ENCODE results near the gene BAIAP2.

Gene BAIAP2

DNA sequence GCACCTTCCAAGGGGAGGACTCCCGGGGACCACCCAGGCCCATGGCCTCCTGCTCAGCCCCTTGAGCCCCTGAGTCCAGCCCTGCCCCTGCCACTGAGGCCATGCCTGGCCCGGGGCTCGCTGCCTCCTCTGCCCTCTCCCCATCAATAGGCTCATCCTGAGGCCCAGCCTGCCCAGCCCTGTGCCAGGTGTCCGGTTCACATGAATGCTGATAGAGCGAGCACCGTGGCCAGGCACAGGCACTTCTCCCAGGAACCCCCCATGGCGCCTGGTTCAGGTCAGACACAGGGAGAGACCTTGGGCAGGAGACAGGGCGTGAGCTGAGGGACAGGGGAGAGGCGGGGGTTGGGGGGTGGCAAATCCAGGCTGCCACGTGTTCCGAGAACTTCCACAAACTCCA, 127.5 kb downstream of the BAIAP2 start:
- no peak overlapping the region for H3K4me3 ChIP-seq (ENCODE audit: low read depth, low read length)
- DNase-seq (ENCODE audit: low read depth) = no peak
- TF ChIP-seq CTCF (IDR thresholded peaks at IDR 0.05; ENCODE audit: control insufficient read depth, extremely low read depth, insufficient read depth) = no peak

- no peak overlapping the region for H3K4me3 ChIP-seq (ENCODE audit: low read depth, low read length)
- no peak for TF ChIP-seq CTCF (IDR thresholded peaks at IDR 0.05; ENCODE audit: control insufficient read depth, extremely low read depth, insufficient read depth)
- no peak for DNase-seq (ENCODE audit: low read depth)
Observed at GRCh38 chr17:81163051-81163695, 128.2 kb downstream of the BAIAP2 start.

DNA sequence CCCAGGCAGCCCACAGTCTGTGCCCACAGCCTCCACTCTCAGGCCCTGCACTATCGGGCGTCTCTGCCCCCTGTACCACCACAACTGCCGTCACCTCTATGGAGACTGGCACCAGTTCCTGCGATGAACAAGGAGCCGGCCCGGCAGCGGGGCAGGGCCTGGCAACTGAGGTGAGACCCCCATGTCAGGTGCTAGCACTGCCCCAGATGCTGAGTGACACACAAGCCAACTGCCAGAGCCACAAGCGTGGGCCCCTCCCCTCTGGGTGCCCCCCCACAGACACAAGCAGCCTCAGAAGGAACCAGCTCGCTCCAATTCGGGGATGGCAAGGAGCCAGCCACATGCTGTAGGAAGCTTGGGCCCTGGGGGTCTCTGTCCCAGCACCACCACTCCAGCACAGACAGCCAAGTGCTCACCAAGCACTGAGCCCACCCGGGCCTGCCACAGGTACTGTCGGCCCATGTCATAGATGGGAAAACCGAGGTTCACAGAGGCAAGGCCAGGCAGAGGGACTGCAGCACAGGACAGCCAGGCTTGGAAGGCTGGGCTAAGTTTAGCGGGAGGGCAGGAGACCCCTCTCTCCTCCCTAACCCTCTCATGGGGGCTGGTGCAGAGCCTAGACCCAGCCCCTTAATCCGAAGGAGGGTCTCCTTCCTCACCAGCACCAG, 128.9 kb downstream of the BAIAP2 start:
- no peak for TF ChIP-seq CTCF (IDR thresholded peaks at IDR 0.05; ENCODE audit: control insufficient read depth, extremely low read depth, insufficient read depth)
- no peak overlapping the region for H3K4me3 ChIP-seq (ENCODE audit: low read depth, low read length)
- no peak for DNase-seq (ENCODE audit: low read depth)

DNA sequence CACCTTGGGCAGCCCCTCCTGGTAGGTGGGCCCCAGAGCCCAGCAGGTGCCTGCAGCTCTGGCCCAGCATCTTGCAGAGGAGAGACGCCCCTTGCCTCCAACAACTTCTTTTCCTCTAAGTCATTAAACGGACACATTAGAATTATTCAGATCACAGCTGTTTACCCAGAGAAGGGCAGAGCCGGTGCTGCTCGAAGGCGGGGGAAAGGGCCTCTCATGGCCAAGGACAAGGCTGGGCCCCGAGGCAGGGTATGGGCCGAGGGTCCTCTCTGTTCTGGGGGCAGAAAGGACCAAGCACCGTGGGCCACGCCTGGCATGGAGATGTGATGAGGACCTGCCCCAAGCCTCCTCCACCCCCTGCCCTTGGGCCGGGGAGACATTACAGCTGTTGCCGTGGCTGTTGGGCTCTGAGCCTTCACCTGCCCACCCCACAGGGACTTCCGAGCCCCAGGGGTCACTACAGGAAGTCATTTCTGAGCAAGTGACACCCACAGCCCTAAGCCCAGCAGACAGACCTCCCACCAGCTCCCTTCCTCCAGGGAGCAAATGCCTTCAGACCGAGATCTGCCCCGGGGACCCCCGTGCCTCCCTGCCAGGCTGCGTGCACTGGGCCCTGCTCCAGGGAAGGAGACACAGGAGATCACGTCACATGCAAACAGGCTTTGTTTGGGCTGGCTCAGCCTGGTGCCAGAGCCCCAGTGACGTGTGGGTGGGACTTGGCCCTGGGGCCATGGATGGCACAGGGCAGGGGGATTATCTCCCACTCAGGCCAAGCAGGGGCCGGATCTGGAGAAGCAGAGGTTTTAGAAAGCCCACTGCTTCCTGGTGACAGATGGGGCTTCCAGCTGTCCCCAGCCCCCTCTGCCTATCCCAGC, 129.7 kb downstream of the BAIAP2 start:
- TF ChIP-seq CTCF (IDR thresholded peaks at IDR 0.05; ENCODE audit: control insufficient read depth, extremely low read depth, insufficient read depth) = no peak
- H3K4me3 ChIP-seq (ENCODE audit: low read depth, low read length) = no peak overlapping the region
- no peak for DNase-seq (ENCODE audit: low read depth)

GRCh38 chr17:81165246-81166032, 130.5 kb downstream of the BAIAP2 start, which contains the start of gene PVALEF:
Gene PVALEF, plus strand, starts transcription at chr17:81165507. Its CDS starts 15,720 bp downstream, at chr17:81181227.
- H3K4me3 ChIP-seq (ENCODE audit: low read depth, low read length) = no peak within 1 kb of the TSS
- no peak for DNase-seq (ENCODE audit: low read depth)
- TF ChIP-seq CTCF (IDR thresholded peaks at IDR 0.05; ENCODE audit: control insufficient read depth, extremely low read depth, insufficient read depth) = no peak

DNA sequence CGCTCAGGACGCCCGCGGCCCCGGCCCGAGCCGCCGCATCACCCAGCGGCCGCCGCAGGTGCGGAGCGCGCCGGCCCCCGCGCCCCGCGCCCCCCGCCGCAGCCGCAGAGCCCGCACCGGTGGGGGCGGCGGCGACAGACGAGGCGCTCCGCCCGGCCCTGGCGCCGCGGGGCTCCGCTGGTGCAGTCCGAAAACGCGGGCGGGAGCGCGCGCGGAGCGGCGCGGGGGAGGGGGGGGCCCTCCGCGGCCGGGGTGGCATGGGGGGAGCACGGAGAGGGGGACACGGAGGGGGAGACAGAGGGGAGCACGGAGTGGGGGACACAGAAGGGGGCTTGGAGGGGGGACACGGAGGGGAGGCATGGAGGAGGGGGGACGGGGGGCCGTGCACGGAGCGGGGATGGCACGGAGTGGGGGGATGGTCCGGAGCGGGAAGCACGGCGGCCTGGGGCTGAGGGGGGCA, 131.1 kb downstream of the BAIAP2 start, which contains the start of gene AATK:
Gene AATK, minus strand, starts transcription at position 189 of the 460 bp plus-strand sequence. CDS start 229 bp downstream, outside the sequence.
- H3K4me3 ChIP-seq (ENCODE audit: low read depth, low read length) = no peak within 1 kb of the TSS
- DNase-seq (ENCODE audit: low read depth) = no peak
- no peak for TF ChIP-seq CTCF (IDR thresholded peaks at IDR 0.05; ENCODE audit: control insufficient read depth, extremely low read depth, insufficient read depth)

Data from LNCaP clone FGC (cell line).